SHP77 treated with DMSO at 0.1 percent for 48 hours (cell line): ENCODE data around the gene LRRC3.
"Not testable (repeated sequence)": the region's sequence is repeated elsewhere in the genome, so short reads cannot be mapped to it uniquely, and the experiment has no call there.

Experiments
- DNase-seq: peaks from one replicate; lab custom pipeline; 2025; lab: John Stamatoyannopoulos, UW

The LRRC3 gene

GRCh38 chr21:44478124-44478800 lies 23.0 kb downstream of the LRRC3 start:
- DNase-seq = no peak

GRCh38 chr21:44478801-44479167 lies 23.5 kb downstream of the LRRC3 start:
- DNase-seq = no peak

- not testable (repeated sequence) for DNase-seq
Observed at GRCh38 chr21:44479556-44480199, 24.4 kb downstream of the LRRC3 start.

GRCh38 chr21:44480200-44481053 lies 25.1 kb downstream of the LRRC3 start:
- no peak for DNase-seq

- DNase-seq = no peak
Observed at GRCh38 chr21:44482581-44483287, 27.4 kb downstream of the LRRC3 start.

GRCh38 chr21:44483288-44484237 lies 28.3 kb downstream of the LRRC3 start:
- DNase-seq = no peak

- DNase-seq = no peak
Observed at GRCh38 chr21:44484498-44485253, 29.4 kb downstream of the LRRC3 start.

GRCh38 chr21:44485254-44485793 lies 30.0 kb downstream of the LRRC3 start:
- no peak for DNase-seq

GRCh38 chr21:44485796-44486195 lies 30.5 kb downstream of the LRRC3 start:
- no peak for DNase-seq

- no peak for DNase-seq
Observed at GRCh38 chr21:44486302-44486701, 31.0 kb downstream of the LRRC3 start.

- DNase-seq = no peak
Observed at GRCh38 chr21:44487831-44488230, 32.5 kb downstream of the LRRC3 start.

GRCh38 chr21:44489962-44490361 lies 34.7 kb downstream of the LRRC3 start:
- no peak for DNase-seq

- no peak for DNase-seq
Observed at GRCh38 chr21:44490405-44490804, 35.1 kb downstream of the LRRC3 start.

GRCh38 chr21:44490816-44491215 lies 35.5 kb downstream of the LRRC3 start:
- DNase-seq = no peak

- no peak for DNase-seq
Observed at GRCh38 chr21:44492567-44493385, 37.5 kb downstream of the LRRC3 start.

GRCh38 chr21:44494418-44494817 lies 39.1 kb downstream of the LRRC3 start:
- DNase-seq = no peak

- no peak for DNase-seq
Observed at GRCh38 chr21:44494956-44495355, 39.6 kb downstream of the LRRC3 start.

GRCh38 chr21:44495611-44496563 lies 40.6 kb downstream of the LRRC3 start:
- no peak for DNase-seq
